GM12891 (cell line): ENCODE measurements around the gene CDK11A.
A peak's percentile ranks its signal among the peaks of the same experiment; 100 is the strongest.
"Not testable (repeated sequence)": the region's sequence is repeated elsewhere in the genome, so short reads cannot be mapped to it uniquely, and the experiment has no call there.

Experiments used
- DNase-seq: peaks from one replicate; pipeline ENCODE4 v3.0.0; 2011; ENCODE audit warnings: low spot score; ENCODE audit not compliant: insufficient read length
- FAIRE-seq: peaks from 2 replicates; lab custom pipeline; 2011; peaks lifted over from hg19 to GRCh38; lab: Jason Lieb, UNC
- PAX5 ChIP-seq: IDR thresholded peaks from 2 replicates; pipeline ENCODE4 v1.6.1; 2011; ENCODE audit warnings: low read length, moderate library complexity, mild to moderate bottlenecking; ENCODE audit not compliant: insufficient read depth, severe bottlenecking
- POLR2A ChIP-seq: IDR thresholded peaks from 2 replicates; pipeline ENCODE4 v1.6.1; 2011; ENCODE audit warnings: low read depth, low read length, control low read depth
- POLR2AphosphoS5 ChIP-seq: IDR thresholded peaks from 2 replicates; pipeline ENCODE4 v1.6.1; 2011; ENCODE audit warnings: low read depth, low read length, control low read depth
- POU2F2 ChIP-seq: IDR thresholded peaks from 2 replicates; pipeline ENCODE4 v1.6.1; 2011; ENCODE audit warnings: low read depth, mild to moderate bottlenecking, control low read depth, low read length, moderate library complexity
- SPI1 ChIP-seq: IDR thresholded peaks from 2 replicates; pipeline ENCODE4 v1.6.1; 2011; ENCODE audit warnings: low read depth, low read length, control low read depth
- TAF1 ChIP-seq: IDR thresholded peaks from 2 replicates; pipeline ENCODE4 v1.6.1; 2011; ENCODE audit warnings: low read depth, low read length, control low read depth

The CDK11A gene

GRCh38 chr1:1754051-1754815 lies 30.1 kb upstream of the CDK11A start:
- DNase-seq, result no peak
- no peak for FAIRE-seq
- TF ChIP-seq PAX5 (no peak), POU2F2 (no peak), POLR2A (no peak), SPI1 (no peak), TAF1 (no peak), POLR2AphosphoS5 (no peak)

DNA sequence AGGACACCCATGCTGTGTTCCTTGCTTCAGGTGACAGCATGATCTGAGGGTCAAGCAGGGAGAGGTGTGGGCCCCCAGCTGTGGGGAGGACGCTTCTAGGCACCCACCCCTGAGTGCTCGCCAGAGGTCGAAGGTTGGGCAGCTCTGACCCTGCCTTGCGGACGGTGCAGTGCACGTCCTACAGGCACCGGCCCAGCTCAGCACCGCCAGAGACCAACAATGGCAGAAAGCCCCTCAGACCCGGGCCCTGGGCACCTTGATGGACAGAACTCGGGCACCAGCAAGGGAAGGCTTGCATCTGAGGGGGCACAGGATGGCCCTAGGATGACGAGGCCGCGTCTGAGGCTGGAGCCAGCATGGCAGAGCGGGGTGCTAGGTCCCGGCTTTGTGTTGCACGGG lies 29.4 kb upstream of the CDK11A start:
- no peak for FAIRE-seq
- TF ChIP-seq POU2F2, result no peak
- no peak for TF ChIP-seq POLR2AphosphoS5
- no peak for TF ChIP-seq PAX5
- TF ChIP-seq TAF1, result no peak
- TF ChIP-seq POLR2A, result no peak
- no peak for TF ChIP-seq SPI1
- DNase-seq, result no peak

- FAIRE-seq, result no peak
- TF ChIP-seq TAF1 (no peak), POLR2A (no peak; the same call in 1 of the 2 replicates), SPI1 (no peak), POU2F2 (no peak), PAX5 (no peak), POLR2AphosphoS5 (no peak)
- no peak for DNase-seq
Measured at GRCh38 chr1:1752636-1753606, 28.8 kb upstream of the CDK11A start.

- TF ChIP-seq POLR2A (no peak), POU2F2 (no peak), PAX5 (no peak), TAF1 (no peak), SPI1 (no peak), POLR2AphosphoS5 (no peak)
- DNase-seq (no peak), FAIRE-seq (no peak)
Measured at GRCh38 chr1:1752190-1752589, 28.0 kb upstream of the CDK11A start.

DNA sequence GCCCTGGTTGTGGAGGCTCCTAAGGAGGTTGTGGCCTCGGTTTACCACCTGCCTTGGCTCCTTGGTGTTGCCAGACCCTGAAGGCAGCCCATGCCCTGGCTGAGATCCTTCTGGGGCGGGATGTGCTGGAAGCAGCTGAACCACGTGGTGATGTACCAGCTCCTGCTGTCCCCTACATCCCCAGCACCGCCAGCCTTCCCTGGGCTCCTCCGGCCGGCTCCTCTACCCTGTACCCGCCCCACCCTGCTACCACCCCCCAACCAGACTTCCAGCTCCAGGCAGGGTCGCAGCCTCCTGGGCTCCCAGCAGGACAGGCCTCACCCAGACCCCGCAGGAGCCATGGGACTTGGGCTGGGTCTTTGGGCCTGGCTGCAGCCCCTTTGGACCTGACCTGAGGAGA lies 25.8 kb upstream of the CDK11A start:
- not testable (repeated sequence) for FAIRE-seq, DNase-seq

GRCh38 chr1:1748686-1749321 lies 24.6 kb upstream of the CDK11A start:
- TF ChIP-seq POLR2A (no peak), POU2F2 (no peak), PAX5 (no peak), POLR2AphosphoS5 (no peak), TAF1 (no peak), SPI1 (no peak)
- DNase-seq, result no peak
- FAIRE-seq, result no peak

GRCh38 chr1:1746566-1746909 lies 22.4 kb upstream of the CDK11A start:
- not testable (repeated sequence) for DNase-seq, FAIRE-seq

DNA sequence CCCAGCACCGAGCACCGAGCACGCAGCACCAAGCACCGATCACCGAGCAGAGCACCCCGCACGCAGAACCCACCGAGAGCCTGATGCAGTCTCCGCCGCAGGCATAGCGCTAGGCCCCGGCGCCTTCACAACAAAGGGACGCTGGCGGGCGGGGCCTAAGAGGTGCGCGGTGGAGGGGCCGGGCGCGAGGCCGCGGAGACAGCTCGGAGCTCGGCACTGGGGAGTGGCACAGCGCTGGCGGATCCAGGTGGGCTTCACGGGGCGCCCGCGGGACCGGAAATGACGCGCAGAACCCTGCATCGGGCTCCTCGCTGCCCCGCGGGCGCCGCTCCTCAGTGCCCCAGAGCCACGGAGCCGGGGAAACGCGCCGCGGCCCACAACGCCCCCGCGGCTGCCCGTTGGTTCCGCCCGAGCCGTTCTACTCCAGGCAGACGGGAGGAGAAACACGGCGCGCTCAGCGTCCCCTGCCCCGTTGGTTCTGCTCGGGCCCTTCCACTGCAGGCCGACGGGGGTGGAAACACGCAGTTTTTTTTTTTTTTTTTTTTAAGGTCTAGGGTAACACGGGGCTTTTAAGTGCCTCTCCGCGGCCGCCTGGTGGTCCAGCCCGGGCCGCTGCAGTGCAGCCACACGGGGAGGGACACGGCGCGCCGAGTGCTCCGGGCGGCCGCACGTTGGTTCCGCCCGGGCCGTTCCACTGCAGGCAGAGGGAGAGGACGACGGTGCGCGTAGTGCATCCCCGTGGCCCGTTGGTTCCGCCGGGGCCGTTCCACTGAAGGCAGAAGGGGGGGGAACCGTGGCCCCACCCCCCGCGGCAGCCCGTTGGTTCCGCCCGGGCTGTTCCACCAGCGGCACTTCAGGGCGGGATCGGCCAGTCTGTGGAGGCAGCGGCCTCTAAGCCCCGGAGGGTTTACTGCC lies 21.8 kb upstream of the CDK11A start:
- DNase-seq, result not testable (repeated sequence)
- FAIRE-seq, result peak; percentile 99

DNA sequence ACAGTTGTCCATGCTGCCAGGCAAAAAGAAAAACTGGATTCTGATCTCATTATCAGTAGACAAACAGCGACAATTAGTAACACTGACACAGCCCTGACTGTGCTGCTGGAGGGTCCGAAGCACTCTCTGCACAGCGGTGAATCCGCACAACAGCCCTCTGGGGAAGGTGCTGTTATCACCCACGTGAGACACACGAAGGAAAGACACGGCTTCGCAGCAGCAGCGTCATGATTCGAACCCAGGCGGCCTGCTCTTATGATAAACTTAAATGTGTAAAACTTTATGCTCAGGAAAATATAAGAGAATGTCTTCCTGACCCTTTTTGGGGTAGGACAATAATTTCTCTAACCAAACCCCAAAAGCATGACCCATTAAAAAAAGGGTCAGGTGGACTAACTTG lies 18.4 kb upstream of the CDK11A start:
- not testable (repeated sequence) for FAIRE-seq

DNA sequence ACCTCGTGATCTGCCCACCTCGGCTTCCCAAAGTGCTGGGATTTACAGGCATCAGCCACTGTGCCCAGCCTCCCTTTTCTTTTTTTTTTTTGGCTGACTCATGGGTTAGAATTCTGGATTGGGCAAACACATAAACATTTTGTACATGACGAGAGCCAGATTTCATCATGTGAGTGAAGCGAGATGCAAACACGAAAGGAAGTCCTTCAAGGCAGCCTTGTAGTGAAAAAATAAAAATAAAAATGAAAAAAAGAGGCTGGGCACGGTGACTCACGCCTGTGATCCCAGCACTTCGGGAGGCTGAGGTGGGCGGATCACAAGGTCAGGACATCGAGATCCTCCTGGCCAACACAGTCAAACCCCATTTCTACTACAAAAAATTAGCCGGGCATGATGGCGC lies 16.9 kb upstream of the CDK11A start:
- not testable (repeated sequence) for DNase-seq, FAIRE-seq

More for the DNA sequence above, 18.4 kb upstream of the CDK11A start:
- DNase-seq, result not testable (repeated sequence)

DNA sequence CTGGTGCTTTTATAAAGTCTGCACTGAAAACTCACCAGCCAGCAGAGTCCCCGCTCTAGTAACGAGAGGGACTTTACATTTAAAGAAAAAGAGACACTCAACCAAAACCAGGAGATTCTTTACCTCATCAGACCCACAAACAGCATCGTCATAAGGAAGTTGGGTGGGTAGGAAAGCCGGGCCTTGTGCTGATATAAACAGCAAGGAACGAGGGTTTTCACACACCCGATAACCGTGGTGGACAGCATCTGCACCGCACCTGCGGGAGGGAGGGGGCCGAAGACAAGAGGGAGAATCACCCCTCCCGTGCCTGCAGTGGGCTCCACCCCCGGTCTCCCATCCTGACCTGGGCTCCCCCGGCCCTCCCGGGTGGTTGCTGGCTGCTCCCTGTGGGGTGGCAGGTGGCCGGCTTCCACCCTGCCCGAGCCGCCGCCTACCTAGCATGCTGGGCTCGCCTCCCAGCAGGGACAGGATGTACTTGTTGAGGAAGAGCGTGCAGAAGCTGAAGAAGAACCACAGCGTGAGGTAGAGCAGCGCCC lies 14.7 kb upstream of the CDK11A start:
- DNase-seq, FAIRE-seq: not testable (repeated sequence)

DNA sequence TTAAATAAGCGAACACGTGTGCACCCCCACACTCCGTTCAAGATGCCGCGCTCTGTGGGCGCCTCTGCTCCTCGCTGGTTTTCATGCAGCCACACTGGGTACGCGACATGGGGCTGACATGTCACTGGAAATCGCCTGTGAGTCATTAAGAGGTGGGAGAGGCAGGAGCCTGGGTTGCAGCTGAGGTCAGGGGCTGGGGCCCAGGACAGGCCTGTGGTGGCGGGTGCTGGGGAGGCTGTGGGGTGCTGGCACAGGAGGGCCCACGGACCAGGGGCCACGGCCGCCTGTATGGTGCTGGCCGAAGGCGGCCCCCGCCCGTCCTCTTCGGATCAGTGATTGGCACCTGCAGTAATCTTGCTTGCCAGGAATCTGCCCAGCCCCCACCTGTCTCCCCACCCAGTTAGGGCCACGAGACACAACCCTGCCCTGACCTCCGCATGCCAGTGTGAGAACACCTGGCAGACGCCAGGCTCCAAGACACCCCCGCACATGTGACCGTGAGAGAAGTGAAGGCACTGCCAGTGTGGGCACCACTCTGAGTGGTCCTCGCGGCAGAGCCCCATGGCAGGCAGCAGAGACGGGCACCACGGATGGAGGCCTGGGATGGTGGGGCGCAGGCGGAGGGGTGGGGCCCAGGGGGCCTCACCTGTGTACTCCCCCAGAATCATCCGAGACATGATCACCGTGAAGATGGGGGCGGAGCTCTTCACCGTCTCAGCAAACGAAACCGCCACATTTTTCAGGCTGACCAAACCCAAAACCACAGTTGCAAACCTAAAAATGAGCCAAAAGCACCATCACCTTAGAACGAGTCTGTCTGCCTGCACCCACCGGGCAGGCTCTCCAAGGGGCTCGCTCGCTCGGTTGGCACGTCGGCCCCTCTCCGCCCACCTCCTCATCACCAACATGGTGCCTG lies 13.8 kb upstream of the CDK11A start:
- peak; percentile 91 for FAIRE-seq

More for the DNA sequence above, 13.8 kb upstream of the CDK11A start:
- not testable (repeated sequence) for DNase-seq
